H1 (cell line): ENCODE data around the gene IFT81. TPM values are rescaled to one million over a fixed set of nuclear protein-coding genes. Genes with fewer than 3 reads are reported as not detected.

Source experiments
- CTCF ChIA-PET: fragments of 300-600 bp; sonication (Branson Sonifier 250); formaldehyde crosslinking; loops from one replicate; lab custom pipeline; 2021; ENCODE audit not compliant: partially characterized antibody; lab: Charles Lee
- POLR2A ChIA-PET: fragments of 300-600 bp; sonication (Branson Sonifier 250); formaldehyde crosslinking; loops from one replicate; lab custom pipeline; 2021; ENCODE audit warnings: inconsistent platforms; ENCODE audit not compliant: partially characterized antibody; lab: Charles Lee
- DNase-seq, 2 experiments: peaks; one replicate each; pipeline versions ENCODE4 v3.0.0 to v3.0.0-alpha.2; 2010 to 2022; ENCODE audit warnings: low spot score in 2 of 2, low read depth in 1 of 2, mixed read lengths in 1 of 2
- FAIRE-seq: peaks from 2 replicates; lab custom pipeline; 2011; peaks lifted over from hg19 to GRCh38; lab: Jason Lieb, UNC
- H2AFZ ChIP-seq: 2 replicates; pipeline ENCODE4 v1.8.1; 2012; ENCODE audit warnings: low read length, inconsistent platforms
- H2AK5ac ChIP-seq: 2 replicates; pipeline ENCODE4 v1.6.1; 2013; ENCODE audit warnings: low read depth, low read length
- H2BK120ac ChIP-seq: replicated peaks from 2 replicates; pipeline ENCODE3; 2013; ENCODE audit warnings: low read depth, low read length, inconsistent platforms
- H2BK12ac ChIP-seq: 2 replicates; pipeline ENCODE4 v1.6.1; 2013; ENCODE audit warnings: low read depth, low read length
- H2BK15ac ChIP-seq: 2 replicates; pipeline ENCODE4 v1.6.1; 2013; ENCODE audit warnings: low read length
- H2BK20ac ChIP-seq: 2 replicates; pipeline ENCODE4 v1.6.1; 2013; ENCODE audit warnings: low read length
- H2BK5ac ChIP-seq: 2 replicates; pipeline ENCODE4 v1.6.1; 2013; ENCODE audit warnings: low read depth, low read length
- H3K14ac ChIP-seq: 2 replicates; pipeline ENCODE4 v1.6.1; 2013; ENCODE audit warnings: inconsistent platforms; ENCODE audit not compliant: insufficient read length
- H3K18ac ChIP-seq: 2 replicates; pipeline ENCODE4 v1.6.1; 2013; ENCODE audit warnings: low read length; ENCODE audit errors: extremely low read depth
- H3K23ac ChIP-seq: 2 replicates; pipeline ENCODE4 v1.6.1; 2013; ENCODE audit warnings: inconsistent platforms; ENCODE audit not compliant: insufficient read length
- H3K23me2 ChIP-seq: 2 replicates; pipeline ENCODE4 v1.6.1; 2013; ENCODE audit warnings: low read depth, low read length
- H3K27ac ChIP-seq: 2 replicates; pipeline ENCODE4 v1.6.1; 2011; ENCODE audit warnings: low read depth, low read length, inconsistent platforms
- H3K27me3 ChIP-seq, 4 experiments: replicated peaks in 1 of 4; 1 replicate in 1 of 4; 2 replicates in 3 of 4; pipeline versions ENCODE4 v1.6.1 to v1.8.1; 2011 to 2013; ENCODE audit warnings: low read length in 3 of 4, mild to moderate bottlenecking in 3 of 4, inconsistent platforms in 2 of 4, mixed read lengths in 2 of 4, moderate library complexity in 1 of 4; ENCODE audit not compliant: control insufficient read depth in 3 of 4, insufficient read depth in 3 of 4; ENCODE audit errors: extremely low read depth in 1 of 4
- H3K36me3 ChIP-seq, 4 experiments: 2 replicates each; pipeline versions ENCODE4 v1.6.1 to v1.8.1; 2011 to 2013; ENCODE audit warnings: mild to moderate bottlenecking in 4 of 4, low read length in 3 of 4, moderate library complexity in 2 of 4, control low read depth in 1 of 4, inconsistent platforms in 1 of 4; ENCODE audit not compliant: insufficient read depth in 4 of 4, control insufficient read depth in 2 of 4
- H3K4ac ChIP-seq: replicated peaks from 2 replicates; pipeline ENCODE3; 2013; ENCODE audit warnings: low read length, low read depth, mixed read lengths, inconsistent platforms; ENCODE audit not compliant: insufficient read length
- H3K4me1 ChIP-seq, 4 experiments: replicated peaks in 1 of 4; 1 replicate in 1 of 4; 2 replicates in 3 of 4; pipeline versions ENCODE4 v1.6.1 to v1.8.1; 2011 to 2013; ENCODE audit warnings: low read length in 3 of 4, inconsistent platforms in 2 of 4, mixed read lengths in 1 of 4; ENCODE audit not compliant: insufficient read depth in 4 of 4, control insufficient read depth in 3 of 4
- H3K4me2 ChIP-seq, 2 experiments: 2 replicates each; pipeline versions ENCODE4 v1.6.1 to v1.8.1; 2011 to 2013; ENCODE audit warnings: low read depth in 2 of 2, low read length in 2 of 2, control low read depth in 1 of 2, inconsistent platforms in 1 of 2, mild to moderate bottlenecking in 1 of 2; ENCODE audit not compliant: insufficient read depth in 1 of 2
- H3K4me3 ChIP-seq, 4 experiments: fragments of 200-600, 300-600 bp in 1 of 4; sonication (generic), shearing (Covaris generic), sonication (Bioruptor Twin) in 1 of 4; 2 replicates each; pipeline versions ENCODE4 v1.5.1 to v1.8.1; 2011 to 2016; ENCODE audit warnings: low read length in 4 of 4, low read depth in 3 of 4, control low read depth in 2 of 4, inconsistent platforms in 2 of 4, mild to moderate bottlenecking in 2 of 4, mixed read lengths in 1 of 4, moderate library complexity in 1 of 4; ENCODE audit not compliant: insufficient read depth in 2 of 4; ENCODE audit errors: extremely low read depth in 1 of 4
- H3K56ac ChIP-seq: replicated peaks from 2 replicates; pipeline ENCODE3; 2013; ENCODE audit warnings: low read depth, mild to moderate bottlenecking, mixed read lengths, low read length, inconsistent platforms; ENCODE audit not compliant: insufficient read length
- H3K79me1 ChIP-seq: 2 replicates; pipeline ENCODE4 v1.6.1; 2013; ENCODE audit warnings: low read depth, low read length, control low read depth
- H3K79me2 ChIP-seq, 2 experiments: 2 replicates each; pipeline versions ENCODE4 v1.6.1 to v1.8.1; 2012 to 2013; ENCODE audit warnings: low read length in 2 of 2, mild to moderate bottlenecking in 2 of 2, inconsistent platforms in 1 of 2; ENCODE audit not compliant: insufficient read depth in 2 of 2, control insufficient read depth in 1 of 2
- H3K9ac ChIP-seq, 4 experiments: replicated peaks in 1 of 4; 1 replicate in 1 of 4; 2 replicates in 3 of 4; pipeline versions ENCODE4 v1.6.1 to v1.8.1; 2011 to 2013; ENCODE audit warnings: low read depth in 3 of 4, low read length in 3 of 4, control low read depth in 2 of 4, mild to moderate bottlenecking in 2 of 4, moderate library complexity in 2 of 4, inconsistent platforms in 1 of 4; ENCODE audit errors: extremely low read depth in 1 of 4
- H3K9me3 ChIP-seq, 2 experiments: 2 replicates each; pipeline versions ENCODE4 v1.6.1 to v1.8.1; 2012 to 2013; ENCODE audit warnings: mild to moderate bottlenecking in 2 of 2, moderate library complexity in 2 of 2, control low read depth in 1 of 2, inconsistent platforms in 1 of 2, low read depth in 1 of 2, low read length in 1 of 2, mixed read lengths in 1 of 2; ENCODE audit not compliant: insufficient read depth in 2 of 2
- H4K20me1 ChIP-seq, 2 experiments: replicated peaks in 1 of 2; 2 replicates each; pipeline versions ENCODE3 to v1.8.1; 2011 to 2013; ENCODE audit warnings: inconsistent platforms in 2 of 2, low read length in 2 of 2, mild to moderate bottlenecking in 1 of 2; ENCODE audit not compliant: insufficient read depth in 2 of 2, control insufficient read depth in 1 of 2
- H4K5ac ChIP-seq: 2 replicates; pipeline ENCODE4 v1.6.1; 2013; ENCODE audit warnings: low read length, low read depth, mixed read lengths, inconsistent platforms; ENCODE audit not compliant: insufficient read length
- H4K8ac ChIP-seq: 2 replicates; pipeline ENCODE4 v1.8.0; 2013; ENCODE audit warnings: mild to moderate bottlenecking, moderate library complexity, low read length, inconsistent platforms; ENCODE audit not compliant: insufficient read depth; ENCODE audit errors: extremely low read depth
- H4K91ac ChIP-seq: replicated peaks from 2 replicates; pipeline ENCODE3; 2013; ENCODE audit warnings: low read length, mixed read lengths, inconsistent platforms; ENCODE audit not compliant: insufficient read length
- ATF3 ChIP-seq: IDR thresholded peaks from 2 replicates; pipeline ENCODE4 v1.6.1; 2011; ENCODE audit warnings: low read depth, mild to moderate bottlenecking, low read length; ENCODE audit not compliant: insufficient read depth
- CTCF ChIP-seq, 3 experiments: IDR thresholded peaks; 1 replicate in 2 of 3; 2 replicates in 1 of 3; pipeline versions ENCODE4 v1.5.1 to v1.6.1; 2011; ENCODE audit warnings: low read length in 3 of 3, mild to moderate bottlenecking in 3 of 3, inconsistent platforms in 2 of 3, low read depth in 1 of 3, moderate library complexity in 1 of 3; ENCODE audit not compliant: insufficient read depth in 1 of 3; ENCODE audit errors: control extremely low read depth in 1 of 3
- KDM1A ChIP-seq: fragments of 200-600, 300-600 bp; sonication (generic); IDR thresholded peaks from 2 replicates; pipeline ENCODE4 v1.7.1; 2016; ENCODE audit warnings: mild to moderate bottlenecking, low read length, borderline replicate concordance
- NANOG ChIP-seq: IDR thresholded peaks from 2 replicates; pipeline ENCODE4 v1.6.1; 2011; ENCODE audit warnings: low read length, low read depth, mild to moderate bottlenecking, inconsistent platforms; ENCODE audit not compliant: insufficient read depth, poor library complexity, severe bottlenecking
- RAD21 ChIP-seq, 2 experiments: IDR thresholded peaks in 1 of 2; conservative IDR thresholded peaks in 1 of 2; 2 replicates each; pipeline ENCODE4 v1.6.1; 2011; ENCODE audit warnings: low read depth in 2 of 2, low read length in 2 of 2, improper control_type of control experiment in 1 of 2, inconsistent platforms in 1 of 2, mild to moderate bottlenecking in 1 of 2, moderate library complexity in 1 of 2
- RFX5 ChIP-seq: IDR thresholded peaks from 2 replicates; pipeline ENCODE4 v1.6.1; 2011; ENCODE audit warnings: low read depth, low read length, improper control_type of control experiment, borderline replicate concordance
- RXRA ChIP-seq: IDR thresholded peaks from 2 replicates; pipeline ENCODE4 v1.6.1; 2011; ENCODE audit warnings: low read depth, mild to moderate bottlenecking, low read length, moderate library complexity; ENCODE audit not compliant: insufficient read depth
- WGBS, 2 experiments: shearing (Covaris generic) in 1 of 2; methylation state at CpG; one replicate each; pipeline versions ENCODE4 v1.1.6 to v1.1.7; 2013 to 2015; ENCODE audit warnings: low lambda C conversion rate in 2 of 2, mixed read lengths in 2 of 2, inconsistent platforms in 1 of 2, low coverage in 1 of 2, missing lambda C conversion rate in 1 of 2; ENCODE audit not compliant: insufficient replicate concordance in 2 of 2, insufficient coverage in 1 of 2, insufficient read length in 1 of 2; ENCODE audit errors: extremely low coverage in 1 of 2, missing lambda C conversion rate in 1 of 2; 5-methylcytosine and 5-hydroxymethylcytosine counted together
- polyA plus RNA-seq, 7 experiments: library from polyadenylated mRNA; depleted of rRNA in 3 of 7; stranded (reverse) in 5 of 7; unstranded in 2 of 7; fragments of >200 nt in 5 of 7; fragments of 200-250 nt in 2 of 7; gene quantifications; 1 replicate in 5 of 7; 2 replicates in 1 of 7; 4 replicates in 1 of 7; pipeline versions ENCODE4 v1.2.1 to v1.2.3, GENCODE V29; 2011 to 2013; ENCODE audit warnings: missing spikeins in 2 of 7, mixed read lengths in 2 of 7
- total RNA-seq: library from RNA; stranded (reverse); fragmentation: NEBNext Ultra II Directional; extraction: Animal tissue kit (Norgen Biotek cat#: 25700); gene quantifications from 2 replicates; pipeline ENCODE4 v1.2.1, GENCODE V29; 2021

Gene IFT81
- total and polyA plus RNA-seq, 2 of the 8 experiments (the other 6 are each of a cell fraction or from before 2014, with no cell fraction given), result 4.1 to 14.5 TPM

- Histone ChIP-seq H3K4ac (no peak overlapping the region), H3K4me3 (peak overlapping the region in 1 of 4 experiments; percentile 7; a peak in 1 of 8 replicates), H2BK120ac (no peak overlapping the region), H4K91ac (no peak overlapping the region), H3K9me3 (no peaks in the 10 kb centered on the region), H3K4me1 (peaks cover 4 to 13% (median 6%) of the 10 kb centered on the region in 4 experiments; a peak in 6 of 7 replicates), H3K14ac (no peak overlapping the region), H3K23ac (no peak overlapping the region), H3K27me3 (no peaks in the 10 kb centered on the region), H3K9ac (no peak overlapping the region), H2AK5ac (no peak overlapping the region), H3K79me1 (no peaks in the 10 kb centered on the region), H3K79me2 (no peaks in the 10 kb centered on the region), H4K20me1 (no peaks in the 10 kb centered on the region), H3K23me2 (no peaks in the 10 kb centered on the region), H2AFZ (no peak overlapping the region), H2BK20ac (no peak overlapping the region), H2BK5ac (no peak overlapping the region), H3K56ac (no peak overlapping the region), H3K18ac (no peak overlapping the region), H4K5ac (no peak overlapping the region), H4K8ac (no peak overlapping the region), H2BK15ac (no peak overlapping the region), H3K4me2 (peak overlapping the region in 1 of 2 experiments; percentile 49; a peak in 3 of 4 replicates), H2BK12ac (no peak overlapping the region), H3K27ac (no peak overlapping the region), H3K36me3 (no peaks in the 10 kb centered on the region)
- TF ChIP-seq RFX5 (no peak), ATF3 (no peak), CTCF (IDR thresholded peaks at IDR 0.05; ENCODE audit: control extremely low read depth in 1 of 3, insufficient read depth in 1 of 3, low read depth in 1 of 3, low read length in 3 of 3) (peak; percentile 58 to 68 (median 60)), NANOG (peak; percentile 36), KDM1A (no peak), RXRA (no peak), RAD21 (IDR thresholded peaks at IDR 0.05 in 1 of 2, conservative IDR thresholded peaks at IDR 0.05 in 1 of 2; ENCODE audit: low read depth in 2 of 2, low read length in 2 of 2) (peak; percentile 47 to 57)
- no peak for FAIRE-seq
- ChIA-PET CTCF (interaction anchor here (0.7 to 1.6 kb wide), 6 partner anchors 12 to 155 kb away, joined by 3 to 5 read pairs (median 4); no protein-coding TSS in a partner anchor), POLR2A (interaction anchor here (1.0 kb wide), 1 partner anchor 35 kb away, joined by 4 read pairs; the partner anchor contains the start of gene ATP2A2)
- peak in 1 of 2 experiments; percentile 76 for DNase-seq
- WGBS, 2 experiments, result 51% methylated on average over 3 of the region's 3 CpGs; no CpG with 5 or more reads in 1 of the 2 experiments
Measured at GRCh38 chr12:110245369-110245772, 121.2 kb downstream of the IFT81 start.
